Ovary (tissue), 9 donors: ENCODE data around the gene LTK. TPM values are rescaled to one million over a fixed set of nuclear protein-coding genes. Genes with fewer than 3 reads are reported as not detected.

Experiments used
- DNase-seq, 5 donors: peaks; one replicate each; pipeline ENCODE4 v3.0.0-alpha.2; 2019 to 2020
- H3K27ac ChIP-seq, 2 donors: fragments of 200-600 bp; one replicate each; pipeline versions ENCODE4 v1.5.1 to v1.8.0; 2019 to 2022
- H3K27me3 ChIP-seq: fragments of 200-600 bp; one replicate; pipeline ENCODE4 v1.8.0; 2022
- H3K36me3 ChIP-seq: fragments of 200-600 bp; sonication (generic); one replicate; pipeline ENCODE4 v1.5.1; 2019
- H3K4me1 ChIP-seq: one replicate; pipeline ENCODE4 v1.8.1; 2013; ENCODE audit warnings: mild to moderate bottlenecking, moderate library complexity; ENCODE audit not compliant: insufficient read depth
- H3K4me3 ChIP-seq: fragments of 200-600 bp; sonication (generic); one replicate; pipeline ENCODE4 v1.5.1; 2017
- H3K9me3 ChIP-seq, 2 donors: fragments of 200-600 bp in 1 of 2; sonication (generic) in 1 of 2; one replicate each; pipeline versions ENCODE4 v1.5.1 to v1.8.1; 2013 to 2019; ENCODE audit warnings: mild to moderate bottlenecking in 1 of 2, moderate library complexity in 1 of 2
- EP300 ChIP-seq: sonication (generic); formaldehyde crosslinking; IDR thresholded peaks from one replicate; pipeline ENCODE4 v1.6.1; 2017; ENCODE audit warnings: antibody characterized with exemption
- POLR2A ChIP-seq: fragments of 450-650 bp; IDR thresholded peaks from one replicate; pipeline ENCODE4 v1.6.1; 2017; ENCODE audit warnings: antibody characterized with exemption, mild to moderate bottlenecking, moderate library complexity
- WGBS, 3 donors: extraction: QIAGEN DNeasy Blood & Tissue Kit in 1 of 3; methylation state at CpG; one replicate each; pipeline versions ENCODE4 v1.1.5 to v1.1.7; 2013 to 2017; 5-methylcytosine and 5-hydroxymethylcytosine counted together
- intact Hi-C, 4 donors: fragments of 100-400 bp; cut with DNase I; formaldehyde crosslinking; loops; one replicate each; pipeline versions ENCODE4 v1.11.0 to v1.15.1; 2022 to 2023
- polyA plus RNA-seq, 2 donors: library from polyadenylated mRNA; stranded (reverse); fragments of 200-250 nt in 1 of 2; fragments of 350-450 nt in 1 of 2; fragmentation: Illumina TruSeq in 1 of 2; extraction: RNeasy Lipid Tissue Mini Kit (QIAGEN cat#74804) in 1 of 2; gene quantifications; one replicate each; pipeline ENCODE4 v1.2.3, GENCODE V29; 2013 to 2014
- total RNA-seq, 7 donors: library from RNA; depleted of rRNA in 2 of 7; stranded (reverse); fragments of >200 nt in 2 of 7; fragmentation: NEBNext Ultra II Directional in 3 of 7; extraction: Animal tissue kit (Norgen Biotek cat#: 25700) in 3 of 7; gene quantifications; one replicate each; pipeline versions ENCODE4 v1.1.0 to v1.2.4, GENCODE V29; 2016 to 2023
- TF ChIP-seq, protein P1 (sequence below), 3 donors: fragments of 450-650 bp in 2 of 3; fragments of 200-600 bp in 1 of 3; IDR thresholded peaks; one replicate each; pipeline versions ENCODE4 v1.5.1 to v1.8.0; 2016 to 2022; ENCODE audit warnings: antibody characterized with exemption in 3 of 3, mild to moderate bottlenecking in 1 of 3
- donor health status: DM: no; HTN: no; CAD: no; lungs with moderate emphysema.
- donor health status: DM: no; HTN: no; CAD: no.
- donor health status: Bipolar disorder and iron deficiency.
- donor health status: DM: yes; HTN: yes; CAD: no.
- donor health status: DM: no; HTN: no; CAD: no.
- donor health status: DM: yes; HTN: yes; CAD: no.

Gene LTK
- total and polyA plus RNA-seq, 9 donors: 0.17 to 0.46 (median 0.30) TPM; not detected in 4

GRCh38 chr15:41544650-41545015, 31.0 kb upstream of the LTK start:
- no peak overlapping the region for H3K27ac ChIP-seq
- peak; percentile 28 to 59 (median 37) for DNase-seq
- intact Hi-C loops: no loop called here

GRCh38 chr15:41543521-41543870, 29.9 kb upstream of the LTK start:
- Histone ChIP-seq H3K9me3 (no peaks in the 10 kb centered on the region), H3K36me3 (no peaks in the 10 kb centered on the region), H3K4me1 (no peaks in the 10 kb centered on the region), H3K27ac (peak overlapping the region in 1 of 2 donors; percentile 5), H3K27me3 (no peaks in the 10 kb centered on the region), H3K4me3 (peak overlapping the region; percentile 67)
- intact Hi-C loops: no loop called here
- WGBS, 3 donors: 2 to 7% (median 5%) methylated on average over 8 of the region's 8 CpGs
- DNase-seq: no peak
- TF ChIP-seq EP300 (no peak), POLR2A (no peak)
- TF ChIP-seq, protein P1, sequence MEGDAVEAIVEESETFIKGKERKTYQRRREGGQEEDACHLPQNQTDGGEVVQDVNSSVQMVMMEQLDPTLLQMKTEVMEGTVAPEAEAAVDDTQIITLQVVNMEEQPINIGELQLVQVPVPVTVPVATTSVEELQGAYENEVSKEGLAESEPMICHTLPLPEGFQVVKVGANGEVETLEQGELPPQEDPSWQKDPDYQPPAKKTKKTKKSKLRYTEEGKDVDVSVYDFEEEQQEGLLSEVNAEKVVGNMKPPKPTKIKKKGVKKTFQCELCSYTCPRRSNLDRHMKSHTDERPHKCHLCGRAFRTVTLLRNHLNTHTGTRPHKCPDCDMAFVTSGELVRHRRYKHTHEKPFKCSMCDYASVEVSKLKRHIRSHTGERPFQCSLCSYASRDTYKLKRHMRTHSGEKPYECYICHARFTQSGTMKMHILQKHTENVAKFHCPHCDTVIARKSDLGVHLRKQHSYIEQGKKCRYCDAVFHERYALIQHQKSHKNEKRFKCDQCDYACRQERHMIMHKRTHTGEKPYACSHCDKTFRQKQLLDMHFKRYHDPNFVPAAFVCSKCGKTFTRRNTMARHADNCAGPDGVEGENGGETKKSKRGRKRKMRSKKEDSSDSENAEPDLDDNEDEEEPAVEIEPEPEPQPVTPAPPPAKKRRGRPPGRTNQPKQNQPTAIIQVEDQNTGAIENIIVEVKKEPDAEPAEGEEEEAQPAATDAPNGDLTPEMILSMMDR (IDR thresholded peaks at IDR 0.05): no peak

More at GRCh38 chr15:41544650-41545015, 31.0 kb upstream of the LTK start:
- 57 to 64% (median 62%) methylated on average over 15 of the region's 15 CpGs for WGBS, 3 donors
- Histone ChIP-seq H3K27me3 (no peaks in the 10 kb centered on the region), H3K4me1 (no peaks in the 10 kb centered on the region), H3K36me3 (no peaks in the 10 kb centered on the region), H3K9me3 (no peaks in the 10 kb centered on the region), H3K4me3 (peak overlapping the region; percentile 67)
- TF ChIP-seq EP300 (no peak), POLR2A (no peak)
- TF ChIP-seq, protein P1 (IDR thresholded peaks at IDR 0.05): no peak

- H3K9me3 ChIP-seq: no peaks in the 10 kb centered on the region
- TF ChIP-seq POLR2A (no peak), EP300 (no peak)
- TF ChIP-seq, protein P1 (IDR thresholded peaks at IDR 0.05): no peak
- H3K27ac ChIP-seq: no peak overlapping the region
- no peaks in the 10 kb centered on the region for H3K36me3 ChIP-seq
- DNase-seq: no peak
- 90 to 92% (median 91%) methylated on average over 11 of the region's 11 CpGs for WGBS, 3 donors
- intact Hi-C loops: no loop called here
- no peaks in the 10 kb centered on the region for H3K27me3 ChIP-seq
- H3K4me3 ChIP-seq: no peak overlapping the region
- no peaks in the 10 kb centered on the region for H3K4me1 ChIP-seq
These were observed 23.2 kb upstream of the LTK start for GRCh38 chr15:41536866-41537265.

DNA sequence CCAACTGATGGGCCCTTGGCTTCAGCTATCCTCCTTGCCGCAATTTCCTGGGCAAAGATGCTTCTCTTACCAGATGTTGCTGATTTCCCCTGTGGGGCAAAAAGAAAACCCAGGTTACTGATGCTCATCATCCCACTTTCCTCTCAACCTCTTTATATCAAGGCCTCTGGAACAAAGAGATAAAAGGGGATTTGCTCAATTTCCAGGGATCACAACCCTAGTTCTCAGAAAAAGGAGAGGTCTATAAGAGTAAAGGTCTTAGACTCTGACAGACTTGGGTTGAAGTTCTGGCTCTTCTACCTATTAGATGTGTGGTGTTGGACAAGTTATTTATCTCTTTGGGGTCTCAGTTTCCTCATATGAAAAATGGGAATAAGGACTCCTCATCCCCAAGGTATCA, 21.9 kb upstream of the LTK start:
- WGBS, 3 donors: 94 to 100% (median 95%) methylated on average over 1 of the region's 1 CpG
- no peaks in the 10 kb centered on the region for H3K27me3 ChIP-seq
- H3K9me3 ChIP-seq: no peaks in the 10 kb centered on the region
- DNase-seq: no peak
- no peak overlapping the region for H3K27ac ChIP-seq
- H3K36me3 ChIP-seq: no peaks in the 10 kb centered on the region
- H3K4me3 ChIP-seq: no peak overlapping the region
- no peaks in the 10 kb centered on the region for H3K4me1 ChIP-seq
- intact Hi-C loops: no loop called here
- TF ChIP-seq, protein P1 (IDR thresholded peaks at IDR 0.05): no peak
- TF ChIP-seq EP300 (no peak), POLR2A (no peak)
